ENCODE results near the gene GLB1L3. TPM values are rescaled to one million over a fixed set of nuclear protein-coding genes. Genes with fewer than 3 reads are reported as not detected.
A peak's percentile ranks its signal among the peaks of the same experiment; 100 is the strongest.
"Not testable (repeated sequence)": the region's sequence is repeated elsewhere in the genome, so short reads cannot be mapped to it uniquely, and the experiment has no call there.

The GLB1L3 gene
- total RNA-seq, 1 experiment from 2014 or later = 0.23 TPM

DNA sequence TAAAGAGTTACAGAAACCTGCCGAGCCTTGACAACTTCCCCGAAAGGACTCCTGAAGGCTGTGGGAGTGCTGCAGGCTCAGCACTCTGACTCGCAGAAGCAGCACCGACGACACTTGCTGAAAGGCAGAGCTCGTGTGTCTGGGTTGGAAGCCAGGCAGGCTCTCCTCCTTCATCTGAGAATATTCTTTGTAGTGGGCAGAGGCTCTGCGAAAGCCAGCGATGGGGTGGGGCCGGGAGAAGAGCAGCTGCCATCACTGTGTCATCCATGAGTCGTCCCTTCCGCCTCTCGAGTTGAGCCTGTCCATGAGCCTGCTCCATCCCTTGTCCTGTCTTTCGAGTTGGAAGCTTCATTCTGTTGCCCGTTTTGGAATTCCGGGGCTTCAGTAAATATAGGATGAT lies 67.5 kb downstream of the GLB1L3 start:
- DNase-seq (ENCODE audit: low read depth) = peak; percentile 39

DNA sequence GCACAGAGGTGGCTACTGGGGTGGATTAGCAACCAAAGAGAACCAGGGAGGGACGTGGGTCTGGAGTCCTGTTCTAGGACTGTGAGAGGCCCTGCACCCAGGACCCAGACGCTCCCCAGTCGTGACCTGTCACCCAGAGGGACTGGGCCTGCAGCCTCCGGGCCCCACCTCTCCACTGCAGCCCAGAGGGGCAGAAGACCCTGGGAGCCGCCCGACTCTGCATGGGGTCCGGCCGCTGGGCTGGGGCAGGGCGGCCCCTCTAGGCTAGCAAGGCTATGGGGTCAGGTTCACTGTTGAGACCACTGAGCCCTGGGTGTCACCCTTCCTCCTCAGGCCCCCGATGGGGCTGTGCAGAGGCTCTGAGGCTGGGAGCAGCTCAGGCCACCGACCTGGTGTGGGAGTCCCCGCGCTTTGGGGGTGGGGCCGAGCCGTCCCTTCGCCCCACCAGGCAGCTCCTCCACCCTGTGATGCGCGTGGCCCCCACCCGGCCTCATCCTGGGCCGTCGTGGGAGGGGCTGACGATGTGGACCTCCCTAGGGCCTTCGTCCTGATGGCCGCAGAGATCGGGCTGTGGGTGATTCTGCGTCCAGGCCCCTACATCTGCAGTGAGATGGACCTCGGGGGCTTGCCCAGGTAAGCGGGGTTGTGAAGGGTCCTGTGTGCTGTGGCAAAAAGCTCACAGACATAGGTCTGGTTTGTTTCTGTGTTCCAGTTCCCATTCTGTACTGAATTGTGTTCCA lies 68.5 kb downstream of the GLB1L3 start:
- DNase-seq (ENCODE audit: low read depth) = not testable (repeated sequence)

DNA sequence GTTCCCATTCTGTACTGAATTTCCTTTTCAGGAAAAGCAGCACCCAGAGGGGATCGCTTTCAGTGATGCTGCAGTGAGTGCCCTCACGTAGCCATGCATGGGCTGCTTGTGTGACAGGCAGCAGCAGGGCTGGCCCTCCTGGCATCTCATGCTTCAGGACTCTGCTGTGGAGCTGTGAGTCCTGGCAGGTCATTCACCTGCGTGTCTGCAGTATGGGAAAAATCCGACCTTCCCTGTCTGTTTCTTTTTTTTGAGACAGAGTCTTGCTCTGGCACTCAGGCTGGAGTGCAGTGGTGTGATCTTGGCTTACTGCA lies 69.0 kb downstream of the GLB1L3 start:
- no peak for DNase-seq (ENCODE audit: low read depth)

DNA sequence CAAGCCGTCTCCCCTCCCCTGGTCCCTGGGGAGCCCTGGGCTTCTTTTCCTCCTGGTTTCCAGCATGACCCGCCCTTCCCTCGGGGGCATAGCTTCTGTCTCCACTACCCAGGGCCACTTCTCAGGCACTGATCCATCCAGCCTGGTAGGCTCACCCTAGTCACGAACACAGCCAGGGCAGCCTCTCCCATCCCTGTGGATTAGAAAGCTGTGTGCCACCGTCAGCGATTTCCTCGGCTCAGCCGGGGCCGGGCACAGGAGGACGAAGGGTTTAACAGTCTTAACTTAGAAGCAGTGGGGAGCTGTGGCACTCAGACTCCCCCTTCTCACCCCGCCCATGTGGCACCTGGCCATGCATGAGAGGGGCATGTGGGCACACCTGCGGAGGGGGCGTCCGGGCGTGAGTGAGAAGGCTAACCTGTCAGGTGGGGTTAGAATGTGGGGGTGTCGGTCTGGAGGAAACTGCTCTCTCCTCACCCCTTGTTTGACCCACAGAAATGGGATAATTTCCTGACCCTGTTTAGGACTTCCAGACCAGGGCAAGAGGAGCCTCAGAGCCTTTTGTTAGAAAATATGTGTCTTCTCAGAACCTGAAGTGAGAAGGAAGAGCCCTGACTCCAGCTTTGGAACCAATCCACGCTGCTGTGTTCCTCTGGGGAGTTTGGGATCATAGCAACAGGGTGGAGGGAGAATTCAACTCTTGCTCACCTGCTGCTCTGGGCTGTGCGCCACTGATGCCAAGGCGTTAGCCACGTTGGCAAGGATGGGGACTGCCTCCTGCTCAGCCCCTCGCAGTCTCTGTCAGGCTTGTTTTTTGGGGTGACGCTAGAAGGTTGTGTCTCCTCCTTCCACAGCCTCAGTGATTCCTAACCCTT lies 70.2 kb downstream of the GLB1L3 start:
- peak; percentile 18 for DNase-seq (ENCODE audit: low read depth)

DNA sequence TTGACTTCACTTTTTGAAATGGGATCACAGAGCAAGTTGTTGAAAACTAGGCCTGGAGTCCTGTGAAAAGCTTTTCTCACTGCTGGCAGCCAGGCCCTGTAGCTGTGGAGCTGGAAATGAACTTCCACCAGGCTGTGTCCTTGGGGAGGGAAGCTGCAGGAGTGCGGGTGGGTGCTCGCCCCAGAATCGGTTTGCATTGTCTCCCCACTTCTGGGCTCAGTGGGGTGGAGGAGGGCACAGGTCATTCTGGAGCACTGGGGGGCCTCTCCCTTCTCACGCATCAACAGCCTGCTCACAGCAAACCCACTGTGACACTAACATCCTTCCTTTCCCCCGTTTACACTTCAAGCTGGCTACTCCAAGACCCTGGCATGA lies 70.8 kb downstream of the GLB1L3 start:
- no peak for DNase-seq (ENCODE audit: low read depth)

DNA sequence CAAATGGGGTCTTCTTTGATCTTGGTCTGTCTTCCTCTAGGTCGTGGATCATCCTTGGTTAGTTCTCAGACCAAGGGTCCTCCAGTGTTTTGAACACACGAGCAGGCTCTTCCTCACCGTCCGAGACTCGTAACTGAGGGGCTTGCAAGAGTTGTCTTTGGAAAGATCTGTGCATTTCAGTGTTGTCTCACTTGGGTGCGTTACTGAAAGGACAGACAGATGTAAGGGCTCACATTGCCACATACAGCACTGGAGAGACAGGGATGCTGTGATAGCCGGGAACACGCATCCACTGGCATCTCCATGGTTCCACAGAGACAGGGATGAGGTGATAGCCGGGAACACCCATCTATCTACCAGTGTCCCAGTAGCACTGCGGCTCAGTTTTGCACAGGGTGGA lies 71.3 kb downstream of the GLB1L3 start:
- DNase-seq (ENCODE audit: low read depth) = no peak

DNA sequence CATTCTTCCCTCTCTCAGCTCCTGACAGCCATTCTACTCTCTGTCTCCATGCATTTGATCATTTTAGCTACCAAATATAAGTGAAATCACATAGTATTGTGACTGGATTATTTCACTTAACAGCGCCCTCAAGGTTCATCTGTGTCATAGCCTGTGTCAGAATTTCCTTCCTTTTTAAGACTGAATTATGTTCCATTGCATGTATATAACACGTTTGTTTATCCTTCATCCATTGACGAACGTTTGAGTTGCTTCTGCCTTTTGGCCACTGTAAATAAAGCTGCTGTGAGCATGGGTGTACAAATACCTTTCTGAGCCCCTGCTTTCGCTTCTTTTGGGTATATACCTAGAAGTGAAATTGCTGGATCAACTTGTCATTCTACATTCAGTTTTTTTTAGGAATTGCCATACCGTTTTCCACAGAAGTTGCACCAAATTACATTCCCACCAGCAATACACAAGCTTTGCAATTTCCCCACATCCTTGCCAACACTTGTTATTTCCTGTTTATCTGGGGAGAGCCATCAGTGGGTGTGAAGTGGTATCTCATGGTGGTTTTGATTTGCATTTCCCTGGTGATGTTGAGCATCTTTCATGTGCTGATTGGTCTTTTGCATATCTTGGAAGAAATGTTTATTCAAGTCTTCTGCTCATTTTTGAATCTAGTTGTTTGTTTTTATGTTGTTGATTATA lies 73.1 kb downstream of the GLB1L3 start:
- no peak for DNase-seq (ENCODE audit: low read depth)

DNA sequence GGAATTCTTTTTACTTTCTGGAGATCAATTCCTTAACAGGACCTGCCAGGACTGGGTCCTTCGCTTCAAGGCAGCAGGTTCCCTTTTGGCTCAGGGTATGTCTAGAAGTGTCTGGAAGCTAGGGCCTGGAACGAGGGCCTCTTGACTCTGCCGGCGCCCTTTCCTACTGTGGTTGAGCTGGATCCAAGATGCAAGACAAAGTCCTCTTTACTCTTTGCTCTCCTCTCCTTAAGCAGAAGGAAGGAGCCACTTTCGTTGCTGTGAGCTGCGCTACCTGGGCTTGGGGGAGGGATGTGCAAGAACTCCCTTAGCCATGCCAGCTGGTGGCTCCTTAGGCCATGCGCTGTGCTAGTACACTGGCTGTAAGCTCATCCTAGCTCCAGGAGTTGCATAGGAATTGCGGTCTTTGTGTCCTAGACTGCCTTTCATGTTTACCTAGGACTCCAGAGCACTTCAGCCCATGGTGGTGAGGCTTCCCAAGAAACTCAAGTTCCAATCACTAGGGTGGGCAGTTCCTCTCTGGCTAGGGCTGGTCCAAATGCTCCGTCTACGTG lies 73.7 kb downstream of the GLB1L3 start:
- no peak for DNase-seq (ENCODE audit: low read depth)

DNA sequence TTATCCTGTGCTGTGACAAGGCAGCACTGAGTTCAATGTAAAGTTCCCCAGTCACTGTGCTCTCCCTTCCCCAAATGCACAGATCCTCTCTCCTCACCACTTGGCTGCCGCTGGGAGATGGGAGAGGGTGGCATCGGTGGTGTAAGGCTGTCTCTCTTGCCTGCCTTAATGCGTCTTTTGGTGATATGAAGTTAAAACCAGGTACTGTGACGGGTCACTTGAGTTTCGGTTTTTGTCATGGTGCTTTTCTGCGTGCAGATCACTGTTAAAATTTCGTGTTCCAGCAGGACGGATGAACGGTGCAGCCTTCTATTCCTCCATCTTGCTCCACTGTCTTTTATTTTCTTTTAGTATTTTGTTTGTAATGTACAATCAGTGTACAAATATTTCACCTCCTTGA lies 74.2 kb downstream of the GLB1L3 start:
- no peak for DNase-seq (ENCODE audit: low read depth)

DNA sequence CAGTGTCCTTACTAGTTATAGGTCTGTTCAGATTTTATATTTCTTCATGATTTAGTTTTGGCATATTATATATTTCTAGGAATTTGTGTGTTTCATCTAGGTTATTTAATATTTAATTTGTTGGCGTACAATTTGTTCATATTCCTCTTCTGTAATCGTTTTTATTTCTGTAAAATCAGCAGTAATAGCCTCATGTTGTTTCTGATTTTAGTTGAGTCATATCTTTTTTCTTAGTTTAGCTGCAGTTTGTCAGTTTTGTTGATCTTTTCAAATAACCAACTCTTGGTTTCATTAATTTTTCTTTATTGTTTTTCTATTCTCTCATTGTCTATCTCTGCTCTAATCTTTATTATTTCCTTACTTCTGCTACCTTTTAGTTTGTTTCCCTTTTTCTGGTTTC lies 75.9 kb downstream of the GLB1L3 start:
- no peak for DNase-seq (ENCODE audit: low read depth)

- DNase-seq (ENCODE audit: low read depth) = no peak
Observed at GRCh38 chr11:134355136-134355535, 79.0 kb downstream of the GLB1L3 start.

DNA sequence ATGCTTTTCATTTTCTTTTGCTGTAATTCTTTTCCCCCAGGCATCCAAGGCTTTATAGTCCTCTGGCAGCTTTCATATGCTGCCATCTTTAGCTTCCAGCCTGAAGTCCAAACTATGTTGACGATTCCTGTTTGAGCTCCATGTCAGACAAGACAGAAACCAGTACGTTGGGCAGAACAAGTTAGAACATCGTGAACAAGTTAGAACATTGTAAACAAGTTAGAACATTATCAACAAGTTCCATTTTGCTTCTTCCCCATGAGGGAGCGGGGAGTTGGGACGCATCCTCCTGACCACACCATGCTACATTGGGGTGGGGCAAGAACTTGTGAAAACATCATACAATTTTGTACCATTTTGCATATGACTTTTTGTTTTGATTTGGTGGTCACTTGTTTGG lies 79.5 kb downstream of the GLB1L3 start:
- no peak for DNase-seq (ENCODE audit: low read depth)

DNA sequence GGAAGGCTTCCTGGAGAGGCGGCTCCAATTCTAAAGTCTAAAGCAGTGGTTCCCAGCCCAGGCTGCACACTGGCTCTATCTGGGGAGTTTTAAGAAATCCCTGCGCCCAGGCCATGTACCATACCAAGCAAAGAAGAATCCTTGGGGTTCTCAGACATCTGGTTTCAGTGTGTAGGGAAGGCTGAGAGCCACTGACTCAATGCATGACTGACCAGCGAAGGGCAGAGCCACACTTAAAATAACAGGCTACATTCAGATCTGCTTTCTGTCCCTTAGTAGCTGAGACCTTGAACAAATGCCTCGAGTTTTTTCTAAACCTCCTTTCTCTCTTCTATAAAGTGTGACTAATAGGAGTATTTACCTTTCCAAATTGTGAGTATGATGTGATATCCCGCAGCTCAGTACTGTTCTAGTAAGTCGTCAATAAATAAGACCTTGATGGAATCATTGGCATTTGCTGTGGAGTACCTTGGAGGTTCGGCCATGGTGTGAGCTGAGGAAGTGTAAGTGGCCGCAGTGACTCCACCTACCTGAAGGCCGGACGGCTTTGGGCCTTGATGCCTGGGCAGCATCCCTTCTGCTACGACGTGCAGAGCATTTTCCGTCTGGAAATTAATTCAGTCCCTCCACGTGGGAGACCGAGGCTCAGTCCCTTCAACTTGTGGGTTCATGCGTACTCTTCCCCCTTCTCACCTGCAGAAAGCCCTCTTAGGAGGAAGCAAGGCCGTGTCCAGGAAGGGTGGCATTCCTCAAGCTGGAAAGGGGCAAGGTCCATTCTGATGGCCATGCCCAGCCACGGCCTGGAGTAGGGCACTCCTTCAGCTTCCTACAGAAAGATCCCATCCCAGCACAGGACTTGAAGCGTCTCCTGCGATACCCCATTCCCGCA lies 80.7 kb downstream of the GLB1L3 start:
- DNase-seq (ENCODE audit: low read depth) = no peak

- DNase-seq (ENCODE audit: low read depth) = no peak
Observed at GRCh38 chr11:134357545-134357839, 81.3 kb downstream of the GLB1L3 start.

GRCh38 chr11:134358165-134358855 lies 82.1 kb downstream of the GLB1L3 start:
- DNase-seq (ENCODE audit: low read depth) = no peak

GRCh38 chr11:134358856-134359490 lies 82.8 kb downstream of the GLB1L3 start:
- DNase-seq (ENCODE audit: low read depth) = no peak

- DNase-seq (ENCODE audit: low read depth) = no peak
Observed at GRCh38 chr11:134359646-134360045, 83.5 kb downstream of the GLB1L3 start.

- DNase-seq (ENCODE audit: low read depth) = peak; percentile 89
Observed at GRCh38 chr11:134360050-134360835, 84.1 kb downstream of the GLB1L3 start.

- DNase-seq (ENCODE audit: low read depth) = no peak
Observed at GRCh38 chr11:134361661-134362060, 85.5 kb downstream of the GLB1L3 start.
